ENCODE data around the gene RILPL2.
"Not testable (repeated sequence)": the region's sequence is repeated elsewhere in the genome, so short reads cannot be mapped to it uniquely, and the experiment has no call there.

RILPL2 gene

GRCh38 chr12:123382684-123383083, 53.8 kb downstream of the RILPL2 start:
- DNase-seq (ENCODE audit: low read depth), result no peak

DNA sequence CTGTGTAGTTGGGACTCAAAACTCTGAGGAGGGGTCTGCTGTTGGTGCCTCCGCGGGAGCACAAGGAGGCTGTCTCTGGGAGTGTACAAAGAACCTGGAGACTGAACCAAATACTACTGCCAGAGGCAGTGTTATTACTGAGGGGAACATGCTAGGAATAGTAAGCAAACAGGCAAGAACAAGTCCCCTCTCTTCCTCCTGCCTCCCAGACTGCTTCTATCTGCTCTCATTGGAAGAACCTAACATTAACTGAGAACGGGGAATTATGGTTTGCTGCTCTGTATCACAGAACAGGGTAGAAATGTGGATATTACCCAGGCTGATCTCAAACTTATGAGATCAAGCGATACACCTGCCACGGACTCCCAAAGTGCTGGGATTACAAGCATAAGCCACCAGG, 57.1 kb downstream of the RILPL2 start:
- DNase-seq (ENCODE audit: low read depth), result no peak

DNA sequence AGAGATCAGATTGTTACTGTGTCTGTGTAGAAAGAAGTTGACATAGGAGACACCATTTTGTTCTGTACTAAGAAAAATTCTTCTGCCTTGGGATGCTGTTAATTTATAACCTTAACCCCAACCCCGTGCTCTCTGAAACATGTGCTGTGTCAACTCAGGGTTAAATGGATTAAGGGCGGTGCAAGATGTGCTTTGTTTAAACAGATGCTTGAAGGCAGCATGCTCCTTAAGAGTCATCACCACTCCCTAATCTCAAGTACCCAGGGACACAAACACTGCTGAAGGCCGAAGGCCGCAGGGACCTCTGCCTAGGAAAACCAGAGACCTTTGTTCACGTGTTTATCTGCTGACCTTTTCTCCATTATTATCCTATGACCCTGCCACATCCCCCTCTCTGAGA, 64.1 kb downstream of the RILPL2 start:
- not testable (repeated sequence) for DNase-seq (ENCODE audit: low read depth)

- DNase-seq (ENCODE audit: low read depth), result not testable (repeated sequence)
Observed at GRCh38 chr12:123371667-123372368, 64.7 kb downstream of the RILPL2 start.

- DNase-seq (ENCODE audit: low read depth), result no peak
Observed at GRCh38 chr12:123369229-123369628, 67.3 kb downstream of the RILPL2 start.

DNA sequence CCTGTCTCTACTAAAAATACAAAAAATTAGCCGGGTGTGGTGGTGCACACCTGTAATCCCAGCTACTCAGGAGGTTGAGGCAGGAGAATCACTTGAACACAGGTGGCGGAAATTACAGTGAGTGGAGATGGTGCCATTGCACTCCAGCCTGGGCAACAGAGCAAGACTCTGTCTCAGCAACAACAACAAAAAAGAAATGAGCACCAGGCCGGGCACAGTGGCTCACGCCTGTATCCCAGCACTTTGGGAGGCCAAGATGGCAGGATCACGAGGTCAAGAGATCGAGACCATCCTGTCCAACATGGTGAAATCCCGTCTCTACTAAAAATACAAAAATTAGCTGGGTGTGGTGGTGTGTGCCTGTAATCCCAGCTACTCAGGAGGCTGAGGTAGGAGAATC, 68.1 kb downstream of the RILPL2 start:
- DNase-seq (ENCODE audit: low read depth), result not testable (repeated sequence)

DNA sequence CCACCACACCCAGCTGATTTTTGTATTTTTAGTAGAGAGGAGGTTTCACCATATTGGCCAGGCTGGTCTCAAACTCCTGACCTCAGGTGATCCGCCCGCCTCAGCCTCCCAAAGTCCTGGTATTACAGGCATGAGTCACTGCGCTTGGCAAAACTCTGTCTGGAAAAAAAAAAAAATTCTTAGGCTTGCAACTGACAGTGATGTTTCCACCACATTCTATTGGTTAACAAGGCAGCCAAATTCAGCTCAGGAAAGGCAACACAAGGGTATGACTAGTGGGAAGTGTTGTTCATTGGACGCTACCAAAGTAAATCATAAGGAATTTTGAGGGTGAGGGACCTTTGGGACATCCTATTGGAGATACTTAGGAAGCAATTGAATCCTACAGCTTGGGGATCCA, 69.0 kb downstream of the RILPL2 start:
- DNase-seq (ENCODE audit: low read depth), result no peak

Data from stimulated activated CD8-positive, alpha-beta memory T cell treated with anti-CD3 and anti-CD28 coated beads, Interleukin-12 subunit alpha, Interleukin-12 subunit beta, amount 100 ng/mL, for 4 hours (primary cell).